ENCODE data around the gene FGD3. TPM values are rescaled to one million over a fixed set of nuclear protein-coding genes. Genes with fewer than 3 reads are reported as not detected.

The FGD3 gene
- total and polyA plus RNA-seq, 2 experiments from 2014 or later, result 5.8 to 6.5 TPM

DNA sequence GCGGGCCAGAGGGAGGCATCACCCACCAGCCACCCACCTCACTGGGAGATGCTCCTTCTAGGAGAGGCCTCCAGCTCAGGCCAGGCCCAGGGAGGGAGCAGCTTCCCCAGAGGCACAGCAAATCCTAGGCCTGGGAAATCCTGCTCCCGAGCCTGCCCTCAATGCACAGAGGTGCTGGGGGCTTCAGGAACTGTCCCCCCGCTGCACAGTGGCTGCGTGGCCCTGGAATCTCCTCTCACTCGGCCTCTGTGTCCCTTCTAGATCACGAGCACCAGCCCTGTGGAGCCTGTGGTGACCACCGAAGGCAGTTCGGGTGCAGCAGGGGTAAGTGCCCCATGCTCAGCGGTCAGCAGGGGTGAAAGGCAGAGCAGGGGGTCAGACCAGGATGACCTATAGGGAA, 74.7 kb downstream of the FGD3 start:
- Histone ChIP-seq H3K4me3 (no peak overlapping the region), H2AFZ (no peak overlapping the region)

DNA sequence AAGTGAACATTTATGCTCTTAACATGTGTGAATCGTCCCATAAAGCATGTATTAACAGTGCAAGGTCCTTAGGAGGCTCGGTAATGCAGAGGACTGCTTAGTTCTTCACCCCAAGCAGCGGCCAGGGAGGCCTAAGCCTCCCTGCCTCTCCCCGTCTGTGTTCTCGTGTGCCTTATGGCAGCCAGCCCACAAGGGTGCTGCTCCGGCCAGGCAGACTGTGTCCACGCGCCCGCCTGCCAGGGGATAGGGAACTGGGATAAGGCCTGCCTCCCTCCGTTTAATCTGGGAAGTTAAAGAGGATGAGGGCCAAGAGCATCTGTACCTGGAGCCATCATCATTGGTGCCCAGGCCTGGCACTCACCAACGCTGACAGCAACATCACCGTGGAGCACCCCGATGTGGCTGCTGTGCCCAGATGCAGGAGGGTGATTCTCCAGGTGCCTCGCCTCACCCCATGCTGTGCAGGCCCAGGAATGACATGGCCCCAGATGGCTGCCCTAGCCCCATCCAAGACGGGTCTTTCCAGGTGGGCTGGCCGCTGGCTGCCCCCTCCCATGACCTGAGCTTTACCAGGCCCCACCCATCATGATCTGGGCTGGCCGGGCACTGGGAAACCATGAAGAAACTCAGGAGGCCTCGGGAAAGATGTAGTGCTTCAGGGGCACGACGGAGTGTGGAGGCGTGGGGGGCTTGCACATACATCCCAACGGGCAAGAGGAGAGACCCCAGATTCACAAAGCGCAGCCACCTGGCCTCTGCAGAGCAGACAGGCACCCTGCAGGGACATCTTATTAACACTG, 75.6 kb downstream of the FGD3 start:
- no peaks in the 10 kb centered on the region for H3K79me2 ChIP-seq
- no peak for TF ChIP-seq EZH2 (IDR thresholded peaks at IDR 0.05; ENCODE audit: borderline replicate concordance)
- TF ChIP-seq, protein P1, sequence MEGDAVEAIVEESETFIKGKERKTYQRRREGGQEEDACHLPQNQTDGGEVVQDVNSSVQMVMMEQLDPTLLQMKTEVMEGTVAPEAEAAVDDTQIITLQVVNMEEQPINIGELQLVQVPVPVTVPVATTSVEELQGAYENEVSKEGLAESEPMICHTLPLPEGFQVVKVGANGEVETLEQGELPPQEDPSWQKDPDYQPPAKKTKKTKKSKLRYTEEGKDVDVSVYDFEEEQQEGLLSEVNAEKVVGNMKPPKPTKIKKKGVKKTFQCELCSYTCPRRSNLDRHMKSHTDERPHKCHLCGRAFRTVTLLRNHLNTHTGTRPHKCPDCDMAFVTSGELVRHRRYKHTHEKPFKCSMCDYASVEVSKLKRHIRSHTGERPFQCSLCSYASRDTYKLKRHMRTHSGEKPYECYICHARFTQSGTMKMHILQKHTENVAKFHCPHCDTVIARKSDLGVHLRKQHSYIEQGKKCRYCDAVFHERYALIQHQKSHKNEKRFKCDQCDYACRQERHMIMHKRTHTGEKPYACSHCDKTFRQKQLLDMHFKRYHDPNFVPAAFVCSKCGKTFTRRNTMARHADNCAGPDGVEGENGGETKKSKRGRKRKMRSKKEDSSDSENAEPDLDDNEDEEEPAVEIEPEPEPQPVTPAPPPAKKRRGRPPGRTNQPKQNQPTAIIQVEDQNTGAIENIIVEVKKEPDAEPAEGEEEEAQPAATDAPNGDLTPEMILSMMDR (IDR thresholded peaks at IDR 0.05; ENCODE audit: poor library complexity), result no peak
- TF ChIP-seq EZH2phosphoT487 (IDR thresholded peaks at IDR 0.05; ENCODE audit: low read depth, severe bottlenecking, unreplicated experiment), result no peak
- H3K27me3 ChIP-seq, result no peaks in the 10 kb centered on the region
- no peak overlapping the region for H3K27ac ChIP-seq
- no peak overlapping the region for H3K4me2 ChIP-seq
- no peaks in the 10 kb centered on the region for H3K9me2 ChIP-seq (replicated peaks; ENCODE audit: insufficient read depth)
- H3K4me3 ChIP-seq, result no peak overlapping the region
- H3K36me3 ChIP-seq (replicated peaks; ENCODE audit: insufficient read depth, low read depth), result no peaks in the 10 kb centered on the region
- H2AFZ ChIP-seq, result no peak overlapping the region
- no peaks in the 10 kb centered on the region for H3K4me1 ChIP-seq (ENCODE audit: insufficient read depth)
- 92% methylated on average over 23 of the region's 23 CpGs for WGBS (ENCODE audit: low lambda C conversion rate, missing lambda C conversion rate)
- DNase-seq (ENCODE audit: low spot score), result no peak
- H3K9me3 ChIP-seq (ENCODE audit: low read depth), result no peaks in the 10 kb centered on the region
- H4K20me1 ChIP-seq (ENCODE audit: insufficient read depth, poor library complexity, severe bottlenecking), result no peaks in the 10 kb centered on the region

More for the DNA sequence above, 74.7 kb downstream of the FGD3 start:
- Histone ChIP-seq H4K20me1 (ENCODE audit: insufficient read depth, poor library complexity, severe bottlenecking) (no peaks in the 10 kb centered on the region), H3K27ac (no peak overlapping the region), H3K27me3 (no peaks in the 10 kb centered on the region), H3K9me2 (replicated peaks; ENCODE audit: insufficient read depth) (no peaks in the 10 kb centered on the region), H3K4me2 (no peak overlapping the region), H3K79me2 (no peaks in the 10 kb centered on the region), H3K4me1 (ENCODE audit: insufficient read depth) (no peaks in the 10 kb centered on the region), H3K9me3 (ENCODE audit: low read depth) (no peaks in the 10 kb centered on the region), H3K36me3 (replicated peaks; ENCODE audit: insufficient read depth, low read depth) (no peaks in the 10 kb centered on the region)
- WGBS (ENCODE audit: low lambda C conversion rate, missing lambda C conversion rate), result 95% methylated on average over 9 of the region's 9 CpGs
- TF ChIP-seq EZH2phosphoT487 (IDR thresholded peaks at IDR 0.05; ENCODE audit: low read depth, severe bottlenecking, unreplicated experiment), result no peak
- TF ChIP-seq EZH2 (IDR thresholded peaks at IDR 0.05; ENCODE audit: borderline replicate concordance), result no peak
- TF ChIP-seq, protein P1 (IDR thresholded peaks at IDR 0.05; ENCODE audit: poor library complexity), result no peak
- DNase-seq (ENCODE audit: low spot score), result no peak

DNA sequence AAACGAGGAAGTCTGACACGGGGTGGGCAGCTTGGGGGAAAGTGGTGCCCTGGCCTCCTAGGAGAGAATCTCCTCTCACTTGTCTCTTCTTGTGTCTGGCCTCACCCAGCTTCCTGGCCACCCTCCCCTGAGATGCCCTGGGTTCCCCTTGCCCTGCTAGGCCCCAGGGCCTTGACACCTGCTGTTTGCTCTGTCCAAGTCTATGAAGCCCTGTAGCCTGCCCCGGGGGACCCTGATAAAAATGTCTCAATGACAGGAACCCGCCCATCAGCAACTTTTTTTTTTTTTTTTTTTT, 76.1 kb downstream of the FGD3 start:
- Histone ChIP-seq H4K20me1 (ENCODE audit: insufficient read depth, poor library complexity, severe bottlenecking) (no peaks in the 10 kb centered on the region), H3K9me2 (replicated peaks; ENCODE audit: insufficient read depth) (no peaks in the 10 kb centered on the region), H2AFZ (no peak overlapping the region), H3K4me3 (no peak overlapping the region), H3K4me1 (ENCODE audit: insufficient read depth) (no peaks in the 10 kb centered on the region), H3K36me3 (replicated peaks; ENCODE audit: insufficient read depth, low read depth) (no peaks in the 10 kb centered on the region), H3K27ac (no peak overlapping the region), H3K9me3 (ENCODE audit: low read depth) (no peaks in the 10 kb centered on the region), H3K79me2 (no peaks in the 10 kb centered on the region), H3K4me2 (no peak overlapping the region), H3K27me3 (no peaks in the 10 kb centered on the region)
- WGBS (ENCODE audit: low lambda C conversion rate, missing lambda C conversion rate), result 87% methylated on average over 4 of the region's 4 CpGs
- DNase-seq (ENCODE audit: low spot score), result no peak
- TF ChIP-seq, protein P1 (IDR thresholded peaks at IDR 0.05; ENCODE audit: poor library complexity), result no peak
- TF ChIP-seq EZH2phosphoT487 (IDR thresholded peaks at IDR 0.05; ENCODE audit: low read depth, severe bottlenecking, unreplicated experiment) (no peak), EZH2 (IDR thresholded peaks at IDR 0.05; ENCODE audit: borderline replicate concordance) (no peak)
